Parathyroid adenoma (tissue), 2 donors: ENCODE data around the gene FILIP1.

Experiments used
- H2AFZ ChIP-seq: fragments of 300-600 bp; sonication (generic); one replicate; pipeline ENCODE4 v1.7.0; 2017; ENCODE audit warnings: antibody characterized with exemption, mild to moderate bottlenecking
- H3K27ac ChIP-seq: fragments of 300-600 bp; sonication (generic); one replicate; pipeline ENCODE4 v1.7.0; 2017
- H3K27me3 ChIP-seq: fragments of 300-600 bp; sonication (generic); one replicate; pipeline ENCODE4 v1.7.0; 2017; ENCODE audit warnings: low read length; ENCODE audit not compliant: control insufficient read depth, insufficient read depth
- H3K36me3 ChIP-seq: fragments of 300-600 bp; sonication (generic); one replicate; pipeline ENCODE4 v1.7.0; 2017; ENCODE audit warnings: low read length; ENCODE audit not compliant: control insufficient read depth, insufficient read depth
- H3K4me1 ChIP-seq: fragments of 300-600 bp; sonication (generic); one replicate; pipeline ENCODE4 v1.7.0; 2017; ENCODE audit warnings: control low read depth
- H3K4me2 ChIP-seq: fragments of 300-600 bp; sonication (generic); one replicate; pipeline ENCODE4 v1.7.0; 2017; ENCODE audit warnings: low read length
- H3K4me3 ChIP-seq: fragments of 300-600 bp; sonication (generic); one replicate; pipeline ENCODE4 v1.7.0; 2017; ENCODE audit warnings: low read depth, low read length
- H3K79me2 ChIP-seq: fragments of 300-600 bp; sonication (generic); one replicate; pipeline ENCODE4 v1.7.0; 2017; ENCODE audit warnings: control low read depth
- H3K9ac ChIP-seq: fragments of 300-600 bp; sonication (generic); one replicate; pipeline ENCODE4 v1.7.0; 2017; ENCODE audit warnings: mild to moderate bottlenecking
- H3K9me3 ChIP-seq: fragments of 300-600 bp; sonication (generic); one replicate; pipeline ENCODE4 v1.7.0; 2017; ENCODE audit warnings: low read length; ENCODE audit not compliant: control insufficient read depth
- TF ChIP-seq, protein P1 (sequence below): fragments of 300-600 bp; sonication (generic); IDR thresholded peaks from one replicate; pipeline ENCODE4 v1.7.0; 2017; ENCODE audit warnings: antibody characterized with exemption, mild to moderate bottlenecking
- donor health status: primary hyperparathyroidism.

Gene FILIP1

GRCh38 chr6:75391276-75391675 is 102.3 kb downstream of the FILIP1 start:
- Histone ChIP-seq H3K27me3 (no peaks in the 10 kb centered on the region), H3K27ac (no peak overlapping the region), H3K79me2 (no peaks in the 10 kb centered on the region), H3K9ac (no peak overlapping the region), H3K36me3 (no peaks in the 10 kb centered on the region), H3K4me3 (no peak overlapping the region), H3K4me1 (peaks cover 9% of the 10 kb centered on the region), H3K9me3 (no peaks in the 10 kb centered on the region), H2AFZ (no peak overlapping the region), H3K4me2 (no peak overlapping the region)
- TF ChIP-seq, protein P1, sequence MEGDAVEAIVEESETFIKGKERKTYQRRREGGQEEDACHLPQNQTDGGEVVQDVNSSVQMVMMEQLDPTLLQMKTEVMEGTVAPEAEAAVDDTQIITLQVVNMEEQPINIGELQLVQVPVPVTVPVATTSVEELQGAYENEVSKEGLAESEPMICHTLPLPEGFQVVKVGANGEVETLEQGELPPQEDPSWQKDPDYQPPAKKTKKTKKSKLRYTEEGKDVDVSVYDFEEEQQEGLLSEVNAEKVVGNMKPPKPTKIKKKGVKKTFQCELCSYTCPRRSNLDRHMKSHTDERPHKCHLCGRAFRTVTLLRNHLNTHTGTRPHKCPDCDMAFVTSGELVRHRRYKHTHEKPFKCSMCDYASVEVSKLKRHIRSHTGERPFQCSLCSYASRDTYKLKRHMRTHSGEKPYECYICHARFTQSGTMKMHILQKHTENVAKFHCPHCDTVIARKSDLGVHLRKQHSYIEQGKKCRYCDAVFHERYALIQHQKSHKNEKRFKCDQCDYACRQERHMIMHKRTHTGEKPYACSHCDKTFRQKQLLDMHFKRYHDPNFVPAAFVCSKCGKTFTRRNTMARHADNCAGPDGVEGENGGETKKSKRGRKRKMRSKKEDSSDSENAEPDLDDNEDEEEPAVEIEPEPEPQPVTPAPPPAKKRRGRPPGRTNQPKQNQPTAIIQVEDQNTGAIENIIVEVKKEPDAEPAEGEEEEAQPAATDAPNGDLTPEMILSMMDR = no peak

DNA sequence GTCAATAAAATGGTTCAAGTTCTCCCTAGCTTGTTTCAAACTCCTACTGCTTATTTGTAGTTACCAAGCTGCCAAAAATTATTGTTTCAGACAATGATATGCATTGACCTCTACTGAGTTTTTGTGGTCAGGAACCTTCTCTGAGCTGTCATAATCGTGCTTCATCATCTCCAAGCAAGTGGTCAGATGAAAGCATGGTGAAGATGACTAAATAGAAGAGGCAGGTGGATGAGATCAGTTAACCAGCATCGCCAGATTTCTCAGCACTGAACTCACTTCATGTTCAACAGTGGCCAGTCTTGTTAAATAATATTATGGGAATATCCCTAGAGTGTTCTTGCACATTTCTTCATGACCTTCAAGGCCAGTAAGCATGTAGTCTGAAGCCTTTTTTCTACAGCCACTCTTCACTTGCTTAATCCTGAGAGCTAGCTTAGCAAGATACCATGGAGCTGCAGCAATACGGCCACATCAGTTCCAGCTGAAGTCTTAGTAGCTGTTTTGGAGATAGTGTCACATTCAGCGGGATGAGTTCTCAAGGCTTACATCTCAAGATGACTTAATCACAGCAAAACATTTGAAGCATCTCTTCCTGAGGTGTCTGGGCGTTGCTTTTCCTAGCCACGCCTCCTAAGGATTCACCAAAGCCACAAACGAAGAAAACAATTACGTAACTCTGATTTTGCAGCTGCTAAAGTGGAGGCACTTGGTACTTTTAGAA is 107.4 kb downstream of the FILIP1 start:
- Histone ChIP-seq H2AFZ (no peak overlapping the region), H3K27ac (no peak overlapping the region), H3K9ac (no peak overlapping the region), H3K79me2 (no peaks in the 10 kb centered on the region), H3K4me3 (no peak overlapping the region), H3K4me1 (peaks cover 3% of the 10 kb centered on the region), H3K4me2 (no peak overlapping the region), H3K27me3 (no peaks in the 10 kb centered on the region), H3K9me3 (no peaks in the 10 kb centered on the region), H3K36me3 (no peaks in the 10 kb centered on the region)
- TF ChIP-seq, protein P1 = no peak

- H3K27ac ChIP-seq = no peak overlapping the region
- no peaks in the 10 kb centered on the region for H3K27me3 ChIP-seq
- no peaks in the 10 kb centered on the region for H3K4me1 ChIP-seq
- H3K79me2 ChIP-seq = no peaks in the 10 kb centered on the region
- no peak overlapping the region for H3K4me2 ChIP-seq
- no peak overlapping the region for H3K4me3 ChIP-seq
- no peaks in the 10 kb centered on the region for H3K36me3 ChIP-seq
- no peaks in the 10 kb centered on the region for H3K9me3 ChIP-seq
- no peak overlapping the region for H2AFZ ChIP-seq
- no peak overlapping the region for H3K9ac ChIP-seq
- TF ChIP-seq, protein P1 = no peak
These were observed 109.5 kb downstream of the FILIP1 start for GRCh38 chr6:75384116-75384515.

DNA sequence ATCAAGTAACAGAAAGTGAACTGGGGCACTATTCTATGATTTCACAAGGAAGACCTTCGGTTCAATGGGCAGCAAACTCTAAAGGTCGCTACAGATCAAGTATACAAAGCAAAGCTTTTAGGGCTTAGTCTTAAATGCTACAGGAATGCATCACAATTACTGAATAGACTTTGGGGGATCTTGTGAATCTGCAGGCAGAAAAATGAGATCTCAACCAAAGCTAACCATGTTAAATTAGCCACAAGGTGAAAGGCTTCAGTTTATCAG is 111.0 kb downstream of the FILIP1 start:
- Histone ChIP-seq H3K4me1 (no peaks in the 10 kb centered on the region), H3K27ac (no peak overlapping the region), H3K27me3 (no peaks in the 10 kb centered on the region), H3K36me3 (no peaks in the 10 kb centered on the region), H3K9ac (no peak overlapping the region), H3K4me3 (no peak overlapping the region), H3K4me2 (no peak overlapping the region), H3K9me3 (no peaks in the 10 kb centered on the region), H3K79me2 (no peaks in the 10 kb centered on the region), H2AFZ (no peak overlapping the region)
- TF ChIP-seq, protein P1 = no peak
